Mammary epithelial cell (primary cell): ENCODE measurements around the gene KLHDC2.

ENCODE experiments used
- EZH2 ChIP-seq: IDR thresholded peaks from 2 replicates; pipeline ENCODE4 v1.6.1; 2012; ENCODE audit warnings: low read length, inconsistent platforms, borderline replicate concordance
- TF ChIP-seq, protein P1 (sequence below), 2 donors: IDR thresholded peaks in 1 of 2; conservative IDR thresholded peaks in 1 of 2; 2 replicates each; pipeline ENCODE4 v1.5.1; 2011 to 2012; ENCODE audit warnings: inconsistent platforms in 2 of 2, low read length in 2 of 2, mild to moderate bottlenecking in 2 of 2, control low read depth in 1 of 2, low read depth in 1 of 2; ENCODE audit not compliant: insufficient read depth in 1 of 2; ENCODE audit errors: extremely low read depth in 1 of 2

DNA sequence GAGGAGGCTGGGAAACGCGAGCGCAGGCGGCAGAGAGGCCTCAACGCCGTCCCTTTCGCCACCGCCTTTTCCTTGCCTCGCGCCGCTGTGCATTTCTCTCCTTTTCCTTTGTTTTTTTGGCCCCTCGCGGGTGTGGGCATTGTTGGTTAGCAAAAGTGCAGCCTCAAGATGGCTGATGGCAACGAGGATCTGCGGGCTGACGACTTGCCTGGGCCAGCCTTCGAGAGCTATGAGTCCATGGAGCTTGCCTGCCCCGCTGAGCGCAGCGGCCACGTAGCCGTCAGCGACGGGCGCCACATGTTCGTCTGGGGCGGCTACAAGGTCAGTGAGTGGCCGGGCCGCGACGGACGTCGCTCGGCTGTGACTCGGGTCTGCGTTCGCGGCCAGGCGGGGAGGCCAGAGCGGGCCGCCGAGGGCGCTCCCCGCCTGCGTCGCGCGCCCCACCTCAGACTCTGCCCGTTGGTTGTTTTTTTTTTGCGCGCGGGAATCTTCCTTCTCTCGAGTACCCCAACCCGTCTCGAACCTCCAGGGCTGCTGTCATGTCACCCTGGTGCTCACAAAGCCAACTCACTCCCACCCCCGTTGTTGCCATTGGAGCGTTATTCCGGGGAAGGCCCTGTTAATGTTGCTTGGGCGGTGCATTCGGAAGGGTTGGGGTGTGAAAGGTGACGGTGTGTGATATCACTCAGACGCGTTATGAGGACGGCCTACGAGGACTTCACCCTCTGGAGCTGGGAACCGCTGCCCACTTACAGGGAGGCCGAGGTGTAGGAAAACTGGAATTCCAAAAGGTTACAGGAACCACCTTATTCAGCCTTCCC lies 558 bp downstream of the KLHDC2 start:
- TF ChIP-seq, protein P1, sequence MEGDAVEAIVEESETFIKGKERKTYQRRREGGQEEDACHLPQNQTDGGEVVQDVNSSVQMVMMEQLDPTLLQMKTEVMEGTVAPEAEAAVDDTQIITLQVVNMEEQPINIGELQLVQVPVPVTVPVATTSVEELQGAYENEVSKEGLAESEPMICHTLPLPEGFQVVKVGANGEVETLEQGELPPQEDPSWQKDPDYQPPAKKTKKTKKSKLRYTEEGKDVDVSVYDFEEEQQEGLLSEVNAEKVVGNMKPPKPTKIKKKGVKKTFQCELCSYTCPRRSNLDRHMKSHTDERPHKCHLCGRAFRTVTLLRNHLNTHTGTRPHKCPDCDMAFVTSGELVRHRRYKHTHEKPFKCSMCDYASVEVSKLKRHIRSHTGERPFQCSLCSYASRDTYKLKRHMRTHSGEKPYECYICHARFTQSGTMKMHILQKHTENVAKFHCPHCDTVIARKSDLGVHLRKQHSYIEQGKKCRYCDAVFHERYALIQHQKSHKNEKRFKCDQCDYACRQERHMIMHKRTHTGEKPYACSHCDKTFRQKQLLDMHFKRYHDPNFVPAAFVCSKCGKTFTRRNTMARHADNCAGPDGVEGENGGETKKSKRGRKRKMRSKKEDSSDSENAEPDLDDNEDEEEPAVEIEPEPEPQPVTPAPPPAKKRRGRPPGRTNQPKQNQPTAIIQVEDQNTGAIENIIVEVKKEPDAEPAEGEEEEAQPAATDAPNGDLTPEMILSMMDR (conservative IDR thresholded peaks at IDR 0.05 in 1 of 2, IDR thresholded peaks at IDR 0.05 in 1 of 2; ENCODE audit: extremely low read depth in 1 of 2, insufficient read depth in 1 of 2, low read depth in 1 of 2, low read length in 2 of 2): no peak
- TF ChIP-seq EZH2: no peak
